HG02840 (cell line): ENCODE results near the gene PEDS1.
A peak's percentile ranks its signal among the peaks of the same experiment; 100 is the strongest.
"Not testable (repeated sequence)": the region's sequence is repeated elsewhere in the genome, so short reads cannot be mapped to it uniquely, and the experiment has no call there.

Experiments
- ATAC-seq: cut with Tn5 transposase; IDR thresholded peaks from one replicate; pipeline ENCODE4 v1.9.1; 2021; ENCODE audit warnings: mild to moderate bottlenecking, moderate library complexity, moderate number of reproducible peaks; ENCODE audit not compliant: unreplicated experiment, low FRiP score

The PEDS1 gene

DNA sequence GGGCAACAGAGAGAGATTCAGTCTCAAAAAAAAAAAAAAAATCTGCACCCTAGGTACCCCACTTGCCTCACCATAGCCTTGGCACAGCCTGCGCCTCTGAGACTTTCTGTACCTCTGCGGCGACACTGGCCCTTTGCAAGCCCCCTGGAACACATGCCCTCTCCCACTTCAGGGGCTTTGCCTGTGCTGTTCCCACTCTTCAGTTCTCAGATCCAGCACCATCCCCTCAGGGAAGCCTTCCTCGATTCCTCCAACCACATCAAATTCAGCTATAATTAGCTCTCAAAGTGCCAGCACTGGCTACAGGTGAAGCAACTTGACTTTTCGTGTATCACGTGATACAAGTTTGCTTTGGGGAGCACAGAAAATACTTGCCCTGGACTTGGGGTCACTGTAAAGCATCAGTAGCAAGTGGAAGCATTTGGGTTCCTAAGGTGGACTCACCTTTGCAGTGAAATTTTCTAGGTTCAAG is 38.4 kb downstream of the PEDS1 start:
- ATAC-seq = no peak

DNA sequence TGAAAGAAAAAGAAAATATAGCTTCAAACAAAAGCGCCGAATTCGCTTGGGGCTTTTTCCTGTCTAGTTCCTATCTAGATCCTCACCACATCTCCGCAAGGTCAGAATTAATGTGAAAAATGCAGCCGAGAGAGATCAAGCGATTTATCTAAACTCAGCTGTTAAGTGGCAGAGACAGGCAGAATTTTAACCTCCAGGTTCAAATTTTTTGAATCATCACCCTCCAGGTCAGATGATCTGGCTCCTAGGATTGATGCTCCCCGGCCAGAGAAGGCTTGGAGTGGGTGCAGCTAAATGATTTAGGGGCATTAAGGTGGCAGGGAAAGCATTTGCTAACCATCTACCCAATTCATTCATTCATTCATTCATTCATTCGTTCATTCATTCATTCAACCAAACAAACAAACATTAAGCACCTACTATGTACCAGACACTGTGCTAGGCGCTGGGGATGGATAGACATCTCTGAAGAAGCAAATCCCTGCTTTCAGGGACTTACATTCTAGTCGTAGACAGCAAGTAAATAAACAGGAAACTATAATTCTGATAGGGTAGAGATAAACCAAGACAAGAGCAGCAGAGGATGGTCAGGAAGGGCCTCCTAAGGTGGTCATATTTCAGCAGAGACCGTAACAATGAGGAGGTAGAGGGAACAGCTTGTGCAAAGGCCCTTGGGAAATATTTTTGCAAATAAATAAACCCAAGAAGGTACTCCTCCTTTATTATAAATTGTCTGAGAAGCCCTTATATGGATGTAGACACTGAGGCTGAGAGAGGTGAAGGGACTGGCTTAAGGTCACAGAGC is 39.9 kb downstream of the PEDS1 start:
- no peak for ATAC-seq

GRCh38 chr20:50112512-50113419 is 40.8 kb downstream of the PEDS1 start, which contains the start of gene UBE2V1:
UBE2V1 (minus strand) TSS chr20:50113150; CDS start chr20:50113128, 22 bp downstream.
- ATAC-seq = peak; percentile 40

- ATAC-seq = no peak
Observed at GRCh38 chr20:50111829-50112495, 41.6 kb downstream of the PEDS1 start.

DNA sequence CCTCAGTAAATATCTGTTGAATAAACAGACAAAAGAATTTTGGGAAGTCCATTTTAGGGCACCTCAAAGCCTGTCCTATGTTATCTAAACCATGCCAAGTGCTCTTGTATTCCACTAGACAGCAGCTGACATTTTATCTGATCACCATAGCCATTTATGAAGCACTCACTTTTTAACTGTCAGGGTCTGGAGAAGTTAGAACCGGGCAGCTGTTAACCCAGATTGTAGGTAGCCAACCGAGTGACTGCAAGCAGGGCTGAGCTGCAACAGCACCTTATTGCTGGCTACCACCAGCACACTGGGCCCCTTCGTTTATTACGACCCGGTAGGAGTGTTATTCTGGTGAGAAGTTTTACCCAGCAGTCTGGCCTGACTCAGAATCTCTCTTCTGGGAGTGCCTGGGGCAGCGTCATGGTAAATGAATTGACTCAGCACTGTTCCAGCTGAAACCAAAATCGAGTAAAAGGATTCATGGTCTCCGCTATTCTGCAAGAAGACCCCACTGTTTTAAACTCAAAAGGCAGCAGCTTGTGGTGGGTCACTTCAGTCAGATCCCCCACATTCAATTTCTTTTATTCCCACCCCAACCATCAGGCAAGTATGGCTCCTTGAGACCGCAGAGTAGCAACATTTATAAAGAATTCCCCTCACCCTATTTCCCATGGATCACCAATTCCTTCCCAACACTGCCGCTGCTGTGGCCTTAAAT is 42.2 kb downstream of the PEDS1 start:
- no peak for ATAC-seq

DNA sequence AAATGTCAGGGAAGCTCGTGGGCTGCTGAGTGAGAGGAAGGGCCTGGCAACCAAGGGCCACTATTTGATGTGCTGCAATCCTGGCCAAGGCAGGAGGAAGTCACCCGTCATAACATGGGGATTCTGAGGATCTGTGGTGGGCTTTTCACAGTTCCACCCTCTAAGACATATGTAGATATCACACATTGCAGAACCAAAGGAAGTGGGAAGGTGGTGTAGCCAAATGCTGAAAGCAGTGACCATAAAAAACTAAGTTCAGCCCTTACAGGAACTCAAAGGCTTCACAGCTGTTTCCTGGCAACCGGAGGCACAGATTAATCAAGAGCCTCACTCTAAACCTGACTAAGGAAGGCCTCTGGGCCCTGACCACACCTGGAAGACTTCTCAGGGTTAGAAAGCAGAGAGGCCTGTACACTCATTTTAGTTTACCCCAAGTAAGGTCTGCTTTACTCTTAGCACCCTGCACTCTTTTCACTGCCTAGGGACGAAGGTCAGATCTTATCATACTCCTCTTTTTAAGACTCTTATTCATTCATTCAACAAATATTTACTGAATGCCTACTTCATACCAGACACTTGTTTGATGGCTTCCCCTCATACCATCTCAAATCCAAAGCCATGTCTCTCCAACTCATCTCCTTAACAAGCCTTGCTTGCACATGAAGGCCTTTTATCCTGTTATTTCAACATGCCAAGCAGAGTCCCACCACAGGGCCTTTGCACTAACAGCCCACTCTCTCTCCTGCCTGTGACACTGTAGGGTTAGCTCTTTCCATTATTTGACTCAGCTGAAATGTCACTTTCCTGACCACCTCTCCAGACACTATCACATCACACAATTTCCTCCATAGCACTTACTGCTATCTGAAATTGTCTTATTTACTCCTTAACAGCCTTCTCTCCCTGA is 43.1 kb downstream of the PEDS1 start:
- ATAC-seq = no peak

DNA sequence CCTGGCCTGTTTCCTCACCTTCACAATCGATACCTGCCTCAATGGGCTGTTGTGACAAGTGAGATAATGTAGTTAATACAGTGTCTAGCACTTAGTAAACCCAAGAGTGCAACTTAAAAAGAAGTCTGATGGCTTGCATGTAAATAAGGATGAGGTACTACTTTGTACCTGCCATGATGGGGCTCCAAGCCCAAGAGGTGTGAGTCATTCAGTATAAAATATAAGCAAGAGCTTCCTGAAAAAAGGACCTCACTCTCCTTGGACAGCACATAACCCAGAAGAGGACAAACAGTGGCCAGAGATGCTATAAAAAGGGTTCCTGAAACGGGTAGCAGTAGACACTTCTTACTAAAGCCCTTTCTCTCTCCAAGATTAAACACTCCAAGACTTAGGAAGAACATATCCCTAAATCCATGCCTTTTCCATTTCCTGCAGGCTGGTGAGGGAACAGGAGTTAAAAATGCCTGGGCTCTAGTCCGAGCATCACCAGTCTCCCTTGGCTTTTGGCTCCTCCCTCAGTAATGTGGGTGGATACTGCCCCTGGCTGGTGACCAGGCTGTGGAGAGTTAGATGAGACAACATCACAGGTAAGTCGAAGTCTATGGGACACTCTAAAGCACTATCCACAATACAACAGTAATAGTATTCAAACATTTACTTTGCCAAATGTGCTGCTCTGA is 44.8 kb downstream of the PEDS1 start:
- ATAC-seq = no peak

DNA sequence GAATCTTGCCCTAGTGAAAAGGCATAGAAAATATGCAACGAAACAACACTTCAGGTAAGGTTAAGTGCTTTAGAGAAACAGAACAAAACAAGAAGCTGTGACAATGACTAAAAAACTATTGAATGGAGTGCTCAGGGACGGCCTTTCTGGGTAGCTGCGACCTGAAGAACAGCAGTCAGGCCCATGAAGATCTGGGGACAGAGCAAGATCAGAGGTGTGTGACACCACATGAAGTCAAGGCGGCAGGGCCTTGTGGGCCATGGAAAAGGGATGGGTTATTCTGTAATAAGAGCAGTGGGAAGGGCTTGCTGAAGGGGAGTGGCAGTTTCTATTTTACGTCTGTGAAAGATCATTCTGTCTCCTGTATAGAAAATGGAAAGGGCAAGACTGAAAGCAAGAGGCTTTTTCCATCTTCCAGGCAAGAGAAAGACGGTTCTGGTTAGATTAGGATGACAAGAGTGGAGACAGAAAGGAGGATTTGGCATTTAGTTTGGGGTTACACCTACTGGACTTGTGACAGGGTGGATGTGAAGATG is 45.7 kb downstream of the PEDS1 start:
- ATAC-seq = no peak

- no peak for ATAC-seq
Observed at GRCh38 chr20:50107086-50107660, 46.4 kb downstream of the PEDS1 start.

GRCh38 chr20:50106669-50107068 is 46.9 kb downstream of the PEDS1 start:
- not testable (repeated sequence) for ATAC-seq
